ENCODE results near the gene TRIM17. TPM values are rescaled to one million over a fixed set of nuclear protein-coding genes. Genes with fewer than 3 reads are reported as not detected.

The TRIM17 gene
- total RNA-seq, 2 donors from 2014 or later, result 8.4 to 19.6 TPM

GRCh38 chr1:228417061-228417460 lies 400 bp upstream of the TRIM17 start:
- H3K9me3 ChIP-seq (ENCODE audit: control insufficient read depth, low read length), result no peaks in the 10 kb centered on the region
- peaks cover 70% of the 10 kb centered on the region for H3K27me3 Mint-ChIP-seq (ENCODE audit: insufficient read depth)
- 69 to 94% methylated on average over 5 to 12 of the region's 12 CpGs for WGBS, 2 experiments (ENCODE audit: insufficient coverage in 1 of 2, insufficient read length in 1 of 2)
- peak; percentile 61 for DNase-seq
- H3K9ac ChIP-seq (ENCODE audit: extremely low read depth, low read length, poor library complexity, severe bottlenecking), result no peak overlapping the region
- peak overlapping the region; percentile 72 for H3K4me3 Mint-ChIP-seq
- no peak for TF ChIP-seq CTCF (conservative IDR thresholded peaks at IDR 0.05)
- peaks cover 14% of the 10 kb centered on the region for H3K27me3 ChIP-seq (ENCODE audit: control insufficient read depth, insufficient read depth, low read length, poor library complexity, severe bottlenecking)
- H3K4me3 ChIP-seq (ENCODE audit: low read length), result no peak overlapping the region
- peaks cover 18% of the 10 kb centered on the region for H3K9me3 Mint-ChIP-seq
- no peak overlapping the region for H3K27ac ChIP-seq (ENCODE audit: low read depth, low read length)
- peaks cover 37% of the 10 kb centered on the region for H3K4me1 Mint-ChIP-seq
- H3K4me1 ChIP-seq (ENCODE audit: control insufficient read depth, insufficient read depth, low read length), result peaks cover 11% of the 10 kb centered on the region
- peaks cover 15% of the 10 kb centered on the region for H3K36me3 Mint-ChIP-seq (ENCODE audit: low read depth)
- peaks cover 3% of the 10 kb centered on the region for H3K36me3 ChIP-seq (ENCODE audit: control insufficient read depth, insufficient read depth, low read length)
- H3K27ac Mint-ChIP-seq, result no peak overlapping the region

DNA sequence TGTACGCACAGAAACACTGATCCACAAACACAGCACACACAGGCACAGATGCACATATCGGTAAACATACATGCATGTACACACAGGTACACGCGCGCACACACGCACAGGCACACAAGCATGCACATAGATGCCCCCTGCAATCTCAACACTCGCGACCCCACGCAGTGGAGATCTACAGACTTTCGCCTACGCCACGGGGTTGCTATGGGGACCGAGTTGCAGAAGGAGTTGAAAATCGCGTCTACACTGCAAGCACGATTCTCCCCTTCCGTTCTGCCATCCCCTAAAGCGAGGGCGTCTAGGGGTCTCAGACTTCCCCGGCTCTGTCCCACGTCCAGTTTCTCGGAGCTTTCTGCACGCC lies 826 bp downstream of the TRIM17 start:
- H3K4me3 Mint-ChIP-seq, result peak overlapping the region; percentile 72
- peak overlapping the region; percentile 45 for H3K9ac ChIP-seq (ENCODE audit: extremely low read depth, low read length, poor library complexity, severe bottlenecking)
- WGBS, 2 experiments (ENCODE audit: insufficient coverage in 1 of 2, insufficient read length in 1 of 2), result 30 to 35% methylated on average over 22 to 23 of the region's 23 CpGs
- H3K36me3 ChIP-seq (ENCODE audit: control insufficient read depth, insufficient read depth, low read length), result peaks cover 15% of the 10 kb centered on the region
- H3K27ac ChIP-seq (ENCODE audit: low read depth, low read length), result no peak overlapping the region
- no peak for DNase-seq
- TF ChIP-seq CTCF (conservative IDR thresholded peaks at IDR 0.05), result no peak
- H3K9me3 Mint-ChIP-seq, result peaks cover 8% of the 10 kb centered on the region
- no peaks in the 10 kb centered on the region for H3K9me3 ChIP-seq (ENCODE audit: control insufficient read depth, low read length)
- peaks cover 1% of the 10 kb centered on the region for H3K27me3 ChIP-seq (ENCODE audit: control insufficient read depth, insufficient read depth, low read length, poor library complexity, severe bottlenecking)
- peaks cover 37% of the 10 kb centered on the region for H3K4me1 Mint-ChIP-seq
- peaks cover 58% of the 10 kb centered on the region for H3K27me3 Mint-ChIP-seq (ENCODE audit: insufficient read depth)
- H3K4me1 ChIP-seq (ENCODE audit: control insufficient read depth, insufficient read depth, low read length), result peaks cover 11% of the 10 kb centered on the region
- peak overlapping the region; percentile 74 for H3K4me3 ChIP-seq (ENCODE audit: low read length)
- H3K36me3 Mint-ChIP-seq (ENCODE audit: low read depth), result peaks cover 18% of the 10 kb centered on the region
- H3K27ac Mint-ChIP-seq, result peak overlapping the region; percentile 30

GRCh38 chr1:228415221-228415620 lies 1.4 kb downstream of the TRIM17 start:
- Mint-ChIP-seq H3K4me3 (peak overlapping the region; percentile 72), H3K4me1 (peaks cover 37% of the 10 kb centered on the region), H3K36me3 (ENCODE audit: low read depth) (peaks cover 21% of the 10 kb centered on the region), H3K27me3 (ENCODE audit: insufficient read depth) (peaks cover 52% of the 10 kb centered on the region), H3K27ac (no peak overlapping the region), H3K9me3 (peaks cover 2% of the 10 kb centered on the region)
- Histone ChIP-seq H3K4me1 (ENCODE audit: control insufficient read depth, insufficient read depth, low read length) (peaks cover 11% of the 10 kb centered on the region), H3K27me3 (ENCODE audit: control insufficient read depth, insufficient read depth, low read length, poor library complexity, severe bottlenecking) (no peaks in the 10 kb centered on the region), H3K9me3 (ENCODE audit: control insufficient read depth, low read length) (no peaks in the 10 kb centered on the region), H3K9ac (ENCODE audit: extremely low read depth, low read length, poor library complexity, severe bottlenecking) (no peak overlapping the region), H3K36me3 (ENCODE audit: control insufficient read depth, insufficient read depth, low read length) (peaks cover 16% of the 10 kb centered on the region), H3K27ac (ENCODE audit: low read depth, low read length) (no peak overlapping the region), H3K4me3 (ENCODE audit: low read length) (peak overlapping the region; percentile 74)
- WGBS, 2 experiments (ENCODE audit: insufficient coverage in 1 of 2, insufficient read length in 1 of 2), result 87% methylated on average over 7 of the region's 7 CpGs; no CpG with 5 or more reads in 1 of the 2 experiments
- DNase-seq, result no peak
- no peak for TF ChIP-seq CTCF (conservative IDR thresholded peaks at IDR 0.05)
